GM10847 (cell line): ENCODE data around the gene SCUBE3.

Experiments used
- POLR2A ChIP-seq: IDR thresholded peaks from 2 replicates; pipeline ENCODE4 v1.6.1; 2011; ENCODE audit not compliant: insufficient read length; ENCODE audit errors: extremely low read depth

The SCUBE3 gene

DNA sequence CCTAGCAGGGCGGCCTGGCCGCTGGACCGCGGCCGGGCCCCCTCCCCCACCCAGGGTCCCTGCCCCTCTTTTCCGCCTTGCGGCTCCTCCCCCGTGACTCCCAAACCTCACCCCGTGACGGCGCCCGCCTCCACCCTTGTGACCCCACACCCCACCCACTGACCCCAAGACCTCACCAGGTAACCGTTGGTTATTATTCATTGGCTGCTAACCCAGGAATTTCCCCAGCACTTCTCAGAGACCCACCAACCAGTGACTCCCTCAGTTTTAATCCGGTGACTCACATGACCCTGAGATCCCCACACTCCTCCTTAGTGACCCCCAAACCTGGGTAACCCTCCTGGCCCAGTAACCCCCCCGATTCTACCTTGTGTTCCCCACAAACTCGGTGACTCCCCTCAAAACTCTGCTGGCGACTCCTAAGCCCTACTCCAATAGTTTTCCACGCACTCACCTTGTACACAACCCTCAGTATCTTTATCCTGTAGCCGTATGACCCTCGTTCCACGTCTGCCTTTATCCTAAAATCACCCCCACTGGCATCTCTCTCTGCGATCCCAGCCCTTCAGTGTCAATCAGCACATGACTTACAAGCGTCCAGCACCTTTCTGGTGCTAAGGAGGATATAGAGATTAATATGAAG lies 46.3 kb downstream of the SCUBE3 start:
- TF ChIP-seq POLR2A, result no peak

DNA sequence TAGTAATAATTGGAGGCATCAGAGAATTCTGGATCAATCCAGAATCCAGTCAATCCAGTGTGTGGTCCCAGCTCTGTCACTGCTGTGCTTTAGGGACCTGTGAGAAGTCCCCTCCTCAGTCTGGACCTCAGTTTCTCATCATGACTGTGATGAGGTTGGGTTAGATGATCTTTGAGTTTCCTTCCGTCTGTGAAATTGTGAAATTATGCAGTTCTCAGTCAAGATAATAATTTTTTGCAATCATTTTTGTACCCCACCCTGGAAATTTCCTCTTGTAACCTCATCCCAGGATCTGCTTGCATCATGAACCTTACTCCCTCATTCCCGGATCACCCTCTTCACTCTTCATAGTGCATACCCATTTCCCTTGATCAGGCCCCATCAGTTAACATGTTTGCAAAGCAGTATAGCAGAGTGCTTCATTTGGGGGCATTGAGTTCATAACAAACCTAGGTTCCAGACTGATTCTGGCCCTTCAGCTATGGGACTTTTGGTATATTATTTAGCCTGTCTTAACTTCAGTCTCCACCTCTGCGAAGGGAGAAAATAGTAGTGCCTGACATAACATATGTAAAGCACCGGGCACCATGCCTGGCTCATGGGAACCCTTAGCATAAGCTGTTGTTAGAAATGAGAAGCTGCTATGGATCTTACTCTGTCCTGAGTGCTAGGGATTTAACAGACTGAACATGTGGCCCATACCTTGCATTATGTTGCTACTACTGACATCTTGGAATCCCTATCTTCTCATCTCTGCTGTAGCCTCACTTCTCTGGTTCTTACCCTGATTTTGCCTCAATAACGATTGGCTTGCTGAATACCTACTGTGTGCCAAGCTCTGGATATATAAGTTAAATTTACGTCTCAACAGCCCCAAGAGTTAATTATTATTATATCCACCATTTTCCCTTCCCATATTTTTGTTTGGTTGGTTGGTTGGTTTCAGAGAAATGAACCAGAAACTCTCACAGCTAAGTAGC lies 47.1 kb downstream of the SCUBE3 start:
- no peak for TF ChIP-seq POLR2A

DNA sequence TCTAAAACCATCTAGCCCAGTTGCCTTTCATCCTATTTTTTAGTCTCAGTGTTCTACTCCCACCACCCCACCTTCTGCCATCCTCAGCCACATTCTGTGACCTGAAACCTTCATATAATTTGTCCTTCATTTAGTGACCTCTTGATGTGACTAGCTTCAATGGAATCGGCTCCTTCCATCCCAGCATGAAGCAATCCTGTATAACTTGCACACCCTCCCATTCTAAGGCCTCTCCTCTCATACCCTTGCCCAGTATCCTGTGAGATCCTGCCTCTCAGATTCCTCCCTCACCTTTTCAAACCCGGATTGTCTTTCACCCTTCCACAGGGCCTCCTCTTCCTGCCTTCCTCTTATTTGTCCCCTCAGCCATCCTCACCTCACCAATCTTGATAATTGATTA lies 48.8 kb downstream of the SCUBE3 start:
- no peak for TF ChIP-seq POLR2A

DNA sequence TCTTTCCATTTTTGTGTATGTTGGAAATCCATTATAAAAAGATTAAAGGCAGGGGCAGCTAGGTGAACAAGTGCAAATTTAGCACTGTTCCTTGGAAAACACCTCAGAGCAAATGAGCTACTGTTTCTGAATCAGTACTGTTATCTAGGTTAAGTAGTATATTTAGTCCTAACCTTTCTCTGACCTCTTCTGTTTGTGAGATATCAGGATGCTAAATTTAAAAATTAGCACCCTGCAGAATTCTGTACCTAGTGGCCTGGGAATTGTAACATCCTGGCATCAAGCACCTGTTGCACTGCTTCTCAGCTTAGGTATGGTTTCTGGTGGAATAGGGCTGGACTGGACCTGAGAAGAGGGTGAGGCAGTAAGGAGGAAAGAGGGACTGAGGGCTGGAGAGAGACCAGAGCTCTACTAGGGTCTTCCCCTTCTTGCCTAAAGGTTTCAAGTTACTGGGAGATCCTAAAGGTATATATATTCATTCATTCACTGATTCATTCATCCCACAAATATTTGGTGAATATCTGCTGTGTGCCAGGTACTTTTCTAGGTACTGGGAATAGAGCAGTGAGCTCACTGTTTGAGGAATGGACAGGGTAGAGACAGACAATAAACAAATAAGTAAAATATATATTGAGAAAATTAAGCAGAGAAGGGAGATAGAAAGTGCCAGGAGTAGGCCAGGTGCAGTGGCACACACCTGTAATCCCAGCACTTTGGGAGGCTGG lies 51.0 kb downstream of the SCUBE3 start:
- TF ChIP-seq POLR2A, result no peak

DNA sequence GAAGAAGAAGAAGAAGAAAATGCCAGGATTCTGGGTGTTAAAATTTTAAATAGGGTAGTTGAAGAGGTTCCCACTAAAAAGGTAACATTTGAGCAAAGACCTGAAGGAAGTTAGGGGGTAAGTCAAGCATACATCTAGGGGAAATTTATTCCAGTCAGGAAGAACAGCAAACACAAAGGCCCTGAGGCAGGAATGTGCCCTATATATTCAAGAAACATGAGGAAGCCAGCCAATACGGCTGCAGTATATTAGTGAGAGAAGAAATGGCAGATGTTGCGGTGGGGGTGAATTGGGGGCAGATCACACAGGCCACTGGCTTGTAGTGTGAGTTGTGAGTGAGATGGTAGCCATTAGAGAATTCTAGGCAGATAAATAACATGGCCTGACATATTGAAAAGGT lies 51.8 kb downstream of the SCUBE3 start:
- no peak for TF ChIP-seq POLR2A

- no peak for TF ChIP-seq POLR2A
Measured at GRCh38 chr6:35267446-35267845, 53.7 kb downstream of the SCUBE3 start.

DNA sequence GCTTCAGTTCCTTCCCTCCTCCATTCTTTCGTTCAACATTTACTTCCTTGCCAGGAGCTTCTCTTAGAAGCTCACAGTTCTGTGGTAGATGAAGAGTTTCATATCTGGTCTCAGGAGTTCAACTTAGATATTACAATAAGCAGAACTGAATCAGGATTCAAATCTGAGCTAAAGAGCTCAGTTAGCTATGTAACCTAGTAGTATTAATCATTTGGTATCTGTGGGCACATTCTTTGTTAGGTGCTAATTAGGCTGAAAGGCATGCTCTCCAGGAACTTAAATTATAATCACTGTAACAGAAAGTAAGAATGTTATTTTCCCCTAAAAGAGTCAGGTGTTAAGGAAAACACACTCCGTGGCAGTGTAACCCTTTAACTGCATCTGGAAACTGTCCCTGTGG lies 54.1 kb downstream of the SCUBE3 start:
- TF ChIP-seq POLR2A, result no peak

DNA sequence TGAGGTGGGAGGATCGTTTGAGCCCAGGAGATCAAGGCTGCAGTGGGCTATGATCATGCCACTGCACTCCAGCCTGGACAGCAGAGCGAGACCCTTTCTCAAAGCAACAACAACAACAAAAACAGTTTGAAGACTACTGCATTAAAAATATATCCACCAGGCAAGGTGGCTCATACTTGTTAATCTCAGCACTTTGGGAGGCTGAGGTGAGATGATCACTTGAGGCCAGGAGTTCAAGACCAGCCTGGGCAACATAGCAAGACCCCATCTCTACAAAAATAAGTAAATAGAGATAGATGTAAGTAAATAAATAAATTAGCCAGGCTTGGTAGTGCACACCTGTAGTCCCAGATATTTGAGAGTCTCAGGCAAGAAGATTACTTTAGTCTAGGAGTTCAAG lies 58.2 kb downstream of the SCUBE3 start:
- no peak for TF ChIP-seq POLR2A

- no peak for TF ChIP-seq POLR2A
Measured at GRCh38 chr6:35273822-35274559, 60.2 kb downstream of the SCUBE3 start.

GRCh38 chr6:35275744-35276260 lies 62.0 kb downstream of the SCUBE3 start:
- no peak for TF ChIP-seq POLR2A

GRCh38 chr6:35278708-35279107 lies 65.0 kb downstream of the SCUBE3 start:
- no peak for TF ChIP-seq POLR2A

GRCh38 chr6:35280903-35281302 lies 67.1 kb downstream of the SCUBE3 start:
- TF ChIP-seq POLR2A, result no peak

- no peak for TF ChIP-seq POLR2A
Measured at GRCh38 chr6:35282472-35282871, 68.7 kb downstream of the SCUBE3 start.

- TF ChIP-seq POLR2A, result no peak
Measured at GRCh38 chr6:35283361-35283760, 69.6 kb downstream of the SCUBE3 start.
